GM18511 (cell line): ENCODE data around the gene HCFC1R1.

Experiments used
- ATAC-seq: cut with Tn5 transposase; IDR thresholded peaks from one replicate; pipeline ENCODE4 v1.9.1; 2021; ENCODE audit warnings: mild to moderate bottlenecking, moderate library complexity; ENCODE audit not compliant: unreplicated experiment

The HCFC1R1 gene

GRCh38 chr16:3020604-3021448, 2.9 kb downstream of the HCFC1R1 start:
- no peak for ATAC-seq

GRCh38 chr16:3020247-3020603, 3.5 kb downstream of the HCFC1R1 start, which contains the start of gene TNFRSF12A:
TNFRSF12A (plus strand) TSS chr16:3020368; CDS start chr16:3020398, 30 bp downstream.
- ATAC-seq: no peak

- no peak for ATAC-seq
Observed at GRCh38 chr16:3019594-3020246, 4.0 kb downstream of the HCFC1R1 start.

GRCh38 chr16:3017794-3018506, 5.8 kb downstream of the HCFC1R1 start, which contains the start of gene CLDN6:
CLDN6 (minus strand) TSS chr16:3018183; CDS start chr16:3016021, 2,162 bp downstream.
- no peak for ATAC-seq

GRCh38 chr16:3017344-3017743, 6.4 kb downstream of the HCFC1R1 start:
- no peak for ATAC-seq

GRCh38 chr16:3015865-3016521, 7.7 kb downstream of the HCFC1R1 start:
- ATAC-seq: no peak

- no peak for ATAC-seq
Observed at GRCh38 chr16:3014971-3015370, 8.8 kb downstream of the HCFC1R1 start.

- ATAC-seq: no peak
Observed at GRCh38 chr16:3013998-3014690, 9.6 kb downstream of the HCFC1R1 start.

DNA sequence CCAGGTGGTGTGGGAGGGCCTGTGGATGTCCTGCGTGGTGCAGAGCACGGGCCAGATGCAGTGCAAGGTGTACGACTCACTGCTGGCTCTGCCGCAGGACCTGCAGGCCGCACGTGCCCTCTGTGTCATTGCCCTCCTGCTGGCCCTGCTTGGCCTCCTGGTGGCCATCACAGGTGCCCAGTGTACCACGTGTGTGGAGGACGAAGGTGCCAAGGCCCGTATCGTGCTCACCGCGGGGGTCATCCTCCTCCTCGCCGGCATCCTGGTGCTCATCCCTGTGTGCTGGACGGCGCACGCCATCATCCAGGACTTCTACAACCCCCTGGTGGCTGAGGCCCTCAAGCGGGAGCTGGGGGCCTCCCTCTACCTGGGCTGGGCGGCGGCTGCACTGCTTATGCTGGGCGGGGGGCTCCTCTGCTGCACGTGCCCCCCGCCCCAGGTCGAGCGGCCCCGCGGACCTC, 10.2 kb downstream of the HCFC1R1 start:
- no peak for ATAC-seq

DNA sequence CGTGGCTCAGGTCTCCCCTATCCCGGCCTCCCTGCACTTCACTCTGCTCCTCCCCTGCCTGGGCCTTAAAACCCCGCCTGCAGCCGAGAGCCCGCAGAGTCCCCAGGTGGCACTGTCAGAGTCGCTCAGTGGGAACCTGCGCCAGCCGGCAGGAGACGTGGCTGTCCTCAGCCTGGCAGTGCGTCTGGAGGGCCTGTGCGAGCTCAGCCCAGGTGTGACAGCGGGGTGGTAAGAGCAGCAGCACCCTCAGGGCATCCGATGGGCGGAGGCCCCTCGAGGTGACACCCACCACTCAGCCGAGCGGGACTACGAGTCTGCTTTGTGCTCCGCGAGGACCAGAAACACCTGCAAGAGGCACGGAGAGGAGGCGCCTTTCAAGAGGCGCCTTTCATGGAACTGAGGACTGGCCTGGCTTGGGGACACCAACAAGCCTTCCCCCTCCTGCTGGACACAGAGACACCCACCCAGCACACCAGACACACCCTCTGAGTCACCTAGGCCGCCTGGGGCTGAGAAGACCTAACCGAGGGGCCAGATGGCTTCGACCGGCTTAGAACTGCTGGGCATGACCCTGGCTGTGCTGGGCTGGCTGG, 10.8 kb downstream of the HCFC1R1 start, which contains the start of gene CLDN9:
Gene CLDN9 (plus strand): TSS at position 96 of the 593 bp plus-strand sequence. CDS start 440 bp downstream, at position 536.
- ATAC-seq: no peak

DNA sequence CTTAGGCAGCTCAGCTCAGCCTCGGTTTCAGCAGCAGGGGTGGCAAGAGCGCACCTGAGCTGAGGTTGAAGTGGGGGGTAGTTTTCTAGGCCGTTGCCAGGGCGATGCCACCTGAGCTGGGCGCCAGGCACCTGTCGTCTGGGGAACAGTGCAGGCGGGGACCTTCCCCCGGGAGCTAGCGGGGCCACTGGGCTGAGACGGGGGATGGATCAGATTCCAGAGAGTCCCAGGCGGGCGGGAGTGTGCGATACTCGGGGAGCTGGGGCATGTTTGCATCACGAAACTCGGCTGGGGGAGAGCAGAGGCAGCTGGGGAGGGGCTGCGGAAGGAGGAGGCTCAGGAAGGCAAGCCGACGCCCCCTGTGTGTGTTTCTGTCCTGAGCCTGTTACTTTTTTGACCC, 11.5 kb downstream of the HCFC1R1 start:
- no peak for ATAC-seq

- ATAC-seq: no peak
Observed at GRCh38 chr16:3010510-3010909, 13.2 kb downstream of the HCFC1R1 start.

DNA sequence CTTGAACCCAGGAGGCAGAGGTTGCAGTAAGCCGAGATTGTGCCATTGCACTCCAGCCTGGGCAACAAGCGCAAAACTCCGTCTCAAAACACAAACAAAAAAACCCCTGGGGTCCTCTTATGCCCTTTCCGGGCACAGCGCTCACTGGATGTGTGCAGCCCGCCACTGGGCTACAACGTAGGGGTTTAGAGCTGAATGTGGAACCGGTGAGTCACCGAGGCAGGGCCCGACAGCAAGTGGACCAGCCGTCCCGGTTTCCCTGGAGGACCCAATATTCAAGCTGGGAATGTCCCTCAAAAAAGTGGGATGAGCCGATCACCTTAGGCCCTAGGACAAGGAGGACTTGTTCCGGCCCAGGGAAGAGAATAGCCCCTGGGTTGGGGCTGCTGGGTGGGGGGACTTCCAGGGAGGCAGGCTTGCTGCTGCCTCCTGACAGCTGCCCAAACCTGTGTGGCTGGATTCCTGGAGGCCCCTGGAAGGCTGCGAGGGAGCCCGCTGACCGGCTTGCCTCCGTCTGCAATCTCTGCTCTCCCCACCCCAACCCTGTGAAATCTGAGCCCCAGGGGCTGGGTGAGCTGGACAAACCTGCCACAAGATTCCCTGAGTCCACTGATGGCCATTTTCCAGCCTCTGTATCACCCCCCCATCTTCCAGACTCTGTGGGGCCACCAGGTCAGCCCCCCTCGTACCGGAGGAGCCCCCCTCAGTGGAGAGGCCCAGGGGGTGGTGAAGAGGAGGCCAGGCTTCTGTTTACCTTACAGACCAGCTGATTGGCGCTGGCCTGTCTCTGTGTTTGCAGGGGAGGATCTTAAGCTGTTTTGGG, 14.0 kb downstream of the HCFC1R1 start:
- no peak for ATAC-seq

DNA sequence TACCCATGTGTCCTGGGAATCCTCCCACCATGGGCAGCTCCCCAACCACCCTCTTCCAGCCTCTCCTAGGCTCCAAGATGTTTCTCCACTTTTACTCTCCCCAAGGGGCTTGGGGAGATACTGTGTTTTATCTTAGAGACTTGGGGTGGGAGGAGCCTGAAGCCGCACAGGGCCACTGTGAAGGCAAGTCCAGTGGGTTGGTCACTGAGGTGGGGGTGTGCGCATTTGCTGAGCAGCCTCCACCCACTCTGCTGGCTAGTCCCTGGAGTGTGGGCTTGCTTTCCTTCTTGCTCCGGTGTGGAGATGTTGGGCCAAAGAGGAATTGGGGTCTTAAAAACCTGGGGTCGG, 15.1 kb downstream of the HCFC1R1 start:
- ATAC-seq: no peak

DNA sequence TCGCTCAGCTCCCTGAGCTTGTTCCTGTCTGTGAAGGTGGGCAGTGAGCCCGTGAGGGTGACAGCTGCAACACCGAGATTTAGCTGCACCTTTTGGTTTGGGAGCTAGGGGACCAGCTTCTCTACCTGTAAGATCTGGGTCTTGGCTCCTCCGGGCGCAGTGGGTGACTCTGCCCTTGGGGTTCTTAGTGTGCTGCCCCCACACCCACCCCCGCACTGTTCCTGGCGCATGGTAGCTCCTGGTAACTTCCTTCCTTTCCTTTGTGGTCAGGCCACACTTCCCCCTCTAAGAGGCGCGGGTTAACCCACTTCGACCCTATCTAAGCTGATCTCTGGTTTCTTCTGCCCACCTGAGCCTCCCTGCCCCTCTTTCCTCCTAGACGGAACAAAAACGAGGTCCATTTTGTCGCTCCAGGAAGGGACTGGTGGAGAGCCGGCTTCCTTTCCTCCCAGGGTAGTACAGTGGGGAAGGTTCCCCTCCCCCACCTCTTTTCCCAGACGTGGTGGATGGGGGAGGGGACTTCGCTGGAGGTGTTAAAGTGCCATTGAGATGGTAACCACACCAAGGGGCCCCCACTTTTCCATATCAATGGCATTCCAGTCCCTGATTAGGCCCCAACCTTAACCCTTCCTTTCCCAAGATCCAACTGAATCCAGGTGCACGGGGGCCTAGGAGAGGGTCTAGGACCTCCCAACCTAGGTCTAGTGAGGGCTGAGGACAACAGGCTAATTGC, 15.6 kb downstream of the HCFC1R1 start:
- ATAC-seq: no peak

DNA sequence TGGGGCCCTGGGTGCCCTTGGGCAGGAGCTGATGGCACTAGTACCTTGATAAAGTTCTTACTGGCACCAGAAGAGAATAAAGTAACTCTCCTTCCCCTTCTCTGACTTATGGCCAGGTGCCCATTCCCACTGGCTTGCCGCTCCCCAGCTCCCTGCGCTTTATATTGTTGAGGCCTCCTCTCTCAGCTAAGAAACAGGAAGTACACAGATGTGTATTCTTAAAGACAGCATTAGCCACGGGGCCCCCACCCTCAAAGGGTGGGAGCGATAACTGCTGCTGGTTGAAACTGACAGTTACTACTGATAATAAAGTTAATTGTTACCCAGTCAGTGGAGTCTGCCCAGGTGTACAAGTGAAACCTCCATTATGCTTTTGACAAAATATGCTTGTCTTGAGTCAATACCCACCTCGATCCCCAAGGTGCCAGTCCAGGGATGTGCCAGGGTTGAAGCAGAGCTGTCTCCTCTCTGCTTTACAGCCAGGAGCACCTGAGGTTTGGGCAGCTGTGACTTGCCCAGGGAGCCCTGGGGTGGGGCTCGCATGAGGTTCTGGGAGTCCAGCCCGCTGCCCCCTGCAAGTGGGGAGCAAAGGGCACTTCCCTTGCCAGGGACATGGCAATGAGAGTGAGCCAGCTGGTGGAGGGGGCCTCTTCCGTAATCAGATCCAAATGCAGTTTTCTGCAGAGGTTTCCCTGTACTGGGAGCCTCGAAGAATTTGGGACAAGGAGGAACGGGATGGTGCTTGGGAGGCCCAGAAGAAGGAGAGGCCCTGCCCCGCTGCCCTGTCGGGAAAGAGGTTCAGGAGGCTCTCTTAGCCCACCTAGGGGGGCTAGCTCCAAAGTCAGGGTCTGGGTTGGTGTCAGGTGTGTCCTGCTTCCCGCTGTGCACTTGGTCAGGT, 16.4 kb downstream of the HCFC1R1 start:
- no peak for ATAC-seq

DNA sequence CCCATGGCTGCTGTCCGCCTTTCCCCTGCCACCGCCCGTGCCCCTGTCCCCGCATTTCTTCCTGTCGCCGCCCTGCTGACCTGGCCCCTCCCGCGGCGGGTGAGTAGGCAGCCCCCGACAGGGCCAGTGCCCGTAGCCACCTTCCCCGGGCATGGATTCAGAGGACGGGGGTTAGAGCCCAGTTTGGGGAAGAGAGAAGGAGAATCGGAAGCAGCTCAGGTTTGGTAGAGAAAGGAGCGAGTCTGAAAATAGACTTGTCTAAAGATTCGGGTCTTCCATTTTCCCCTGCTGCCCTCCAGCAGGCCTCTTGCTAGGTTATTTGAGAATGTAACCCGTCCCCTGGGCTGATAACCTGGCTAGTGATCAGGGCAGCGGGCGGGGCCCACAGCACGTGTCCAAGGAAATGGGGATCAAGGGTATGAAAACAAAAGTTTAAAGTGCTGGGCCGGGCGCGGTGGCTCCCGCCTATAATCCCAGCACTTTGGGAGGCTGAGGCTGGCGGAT, 18.9 kb downstream of the HCFC1R1 start:
- no peak for ATAC-seq
